Brain pericyte (primary cell): ENCODE measurements around the gene PXN.

Experiments used
- DNase-seq: peaks from one replicate; pipeline ENCODE4 v3.0.0-alpha.2; 2012; ENCODE audit warnings: low read depth, low spot score

PXN gene

GRCh38 chr12:120265473-120266179 lies at the start of gene PXN:
Gene PXN (minus strand): TSS chr12:120265730. CDS start chr12:120265629, 101 bp downstream.
- DNase-seq, result no peak

- no peak for DNase-seq
These were observed 48.7 kb upstream of the PXN start for GRCh38 chr12:120314220-120314619.

- peak; percentile 77 for DNase-seq
These were observed 36.7 kb upstream of the PXN start, which contains the start of gene SIRT4 for GRCh38 chr12:120301962-120302815. Gene SIRT4 (plus strand): TSS chr12:120302321. CDS start chr12:120303562, 1,241 bp downstream.

GRCh38 chr12:120292661-120293531 lies 27.4 kb upstream of the PXN start, which contains the start of gene RNU4-1:
Gene RNU4-1 (minus strand): TSS chr12:120293237.
- DNase-seq, result peak; percentile 76

GRCh38 chr12:120292411-120292660 lies 26.8 kb upstream of the PXN start:
- no peak for DNase-seq

- DNase-seq, result no peak
These were observed 25.2 kb upstream of the PXN start for GRCh38 chr12:120290609-120291305.

GRCh38 chr12:120287491-120287890 lies 22.0 kb upstream of the PXN start:
- no peak for DNase-seq

GRCh38 chr12:120286768-120287490 lies 21.4 kb upstream of the PXN start:
- DNase-seq, result no peak

GRCh38 chr12:120284381-120284780 lies 18.9 kb upstream of the PXN start:
- DNase-seq, result no peak

- no peak for DNase-seq
These were observed 17.8 kb upstream of the PXN start for GRCh38 chr12:120283318-120283717.

- no peak for DNase-seq
These were observed 12.9 kb upstream of the PXN start for GRCh38 chr12:120278137-120279069.

GRCh38 chr12:120276734-120277133 lies 11.2 kb upstream of the PXN start:
- DNase-seq, result no peak

- no peak for DNase-seq
These were observed 2.2 kb upstream of the PXN start for GRCh38 chr12:120267736-120268135.

- DNase-seq, result no peak
These were observed 795 bp upstream of the PXN start for GRCh38 chr12:120266180-120266870.

GRCh38 chr12:120264904-120265472 lies 542 bp downstream of the PXN start:
- no peak for DNase-seq

- no peak for DNase-seq
These were observed 1.2 kb downstream of the PXN start for GRCh38 chr12:120264086-120264903.

- no peak for DNase-seq
These were observed 1.8 kb downstream of the PXN start for GRCh38 chr12:120263748-120264085.
